Measurements from ENCODE around the gene AMDHD1. TPM values are rescaled to one million over a fixed set of nuclear protein-coding genes. Genes with fewer than 3 reads are reported as not detected.

AMDHD1 gene
- total and polyA plus RNA-seq, 2 donors (not counting 1 experiment from before 2014, with no cell fraction given), result 0.08 to 0.33 TPM

DNA sequence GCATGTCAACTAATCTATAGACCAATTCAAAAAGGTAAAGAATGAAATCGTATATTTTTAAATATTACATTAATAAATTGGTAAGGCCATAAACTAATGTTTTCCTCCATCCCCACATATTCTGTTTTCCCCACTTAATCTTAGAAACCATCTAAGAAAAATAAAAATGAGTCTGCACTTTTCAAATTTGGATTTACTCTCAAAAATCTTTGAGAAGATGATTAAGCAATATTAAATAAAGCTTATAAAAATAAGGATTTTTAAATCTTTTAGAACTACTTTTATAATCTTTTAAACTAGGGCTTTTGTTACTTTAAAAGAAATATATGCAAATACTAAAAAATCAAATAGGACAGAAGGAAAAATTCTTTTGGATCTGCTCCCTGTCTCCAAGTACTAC lies 63.6 kb downstream of the AMDHD1 start:
- H3K27ac ChIP-seq (ENCODE audit: insufficient read depth, low read length), result no peak overlapping the region
- H3K4me1 ChIP-seq (ENCODE audit: control insufficient read depth, extremely low read depth, insufficient read depth, low read length), result no peaks in the 10 kb centered on the region
- TF ChIP-seq, protein P1, sequence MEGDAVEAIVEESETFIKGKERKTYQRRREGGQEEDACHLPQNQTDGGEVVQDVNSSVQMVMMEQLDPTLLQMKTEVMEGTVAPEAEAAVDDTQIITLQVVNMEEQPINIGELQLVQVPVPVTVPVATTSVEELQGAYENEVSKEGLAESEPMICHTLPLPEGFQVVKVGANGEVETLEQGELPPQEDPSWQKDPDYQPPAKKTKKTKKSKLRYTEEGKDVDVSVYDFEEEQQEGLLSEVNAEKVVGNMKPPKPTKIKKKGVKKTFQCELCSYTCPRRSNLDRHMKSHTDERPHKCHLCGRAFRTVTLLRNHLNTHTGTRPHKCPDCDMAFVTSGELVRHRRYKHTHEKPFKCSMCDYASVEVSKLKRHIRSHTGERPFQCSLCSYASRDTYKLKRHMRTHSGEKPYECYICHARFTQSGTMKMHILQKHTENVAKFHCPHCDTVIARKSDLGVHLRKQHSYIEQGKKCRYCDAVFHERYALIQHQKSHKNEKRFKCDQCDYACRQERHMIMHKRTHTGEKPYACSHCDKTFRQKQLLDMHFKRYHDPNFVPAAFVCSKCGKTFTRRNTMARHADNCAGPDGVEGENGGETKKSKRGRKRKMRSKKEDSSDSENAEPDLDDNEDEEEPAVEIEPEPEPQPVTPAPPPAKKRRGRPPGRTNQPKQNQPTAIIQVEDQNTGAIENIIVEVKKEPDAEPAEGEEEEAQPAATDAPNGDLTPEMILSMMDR (conservative IDR thresholded peaks at IDR 0.05 in 1 of 2, IDR thresholded peaks at IDR 0.05 in 1 of 2; ENCODE audit: low read depth in 1 of 2, low read length in 2 of 2), result no peak
- TF ChIP-seq EZH2 (IDR thresholded peaks at IDR 0.05; ENCODE audit: low read length, missing control alignments), result no peak
- no peaks in the 10 kb centered on the region for H3K79me2 ChIP-seq (ENCODE audit: control insufficient read depth, insufficient read depth, low read length)
- no peak overlapping the region for H2AFZ ChIP-seq (ENCODE audit: low read length)
- H3K27me3 ChIP-seq (ENCODE audit: control insufficient read depth, insufficient read depth, low read length), result no peaks in the 10 kb centered on the region
- no peaks in the 10 kb centered on the region for H3K36me3 ChIP-seq (ENCODE audit: control insufficient read depth, insufficient read depth, low read length)
- no peaks in the 10 kb centered on the region for H4K20me1 ChIP-seq (ENCODE audit: control insufficient read depth, extremely low read depth, insufficient read depth, low read length)
- DNase-seq (ENCODE audit: low read depth in 2 of 2), result no peak
- H3K4me2 ChIP-seq (ENCODE audit: extremely low read depth, insufficient read depth, low read length), result no peak overlapping the region
- H3K9me3 ChIP-seq (ENCODE audit: control insufficient read depth, insufficient read depth, low read depth, low read length), result no peaks in the 10 kb centered on the region
- no peak overlapping the region for H3K4me3 ChIP-seq (replicated peaks in 1 of 4; ENCODE audit: control extremely low read depth in 1 of 4, insufficient read depth in 1 of 4, low read depth in 3 of 4, low read length in 4 of 4)
- H3K9ac ChIP-seq (ENCODE audit: insufficient read depth, low read length), result no peak overlapping the region

DNA sequence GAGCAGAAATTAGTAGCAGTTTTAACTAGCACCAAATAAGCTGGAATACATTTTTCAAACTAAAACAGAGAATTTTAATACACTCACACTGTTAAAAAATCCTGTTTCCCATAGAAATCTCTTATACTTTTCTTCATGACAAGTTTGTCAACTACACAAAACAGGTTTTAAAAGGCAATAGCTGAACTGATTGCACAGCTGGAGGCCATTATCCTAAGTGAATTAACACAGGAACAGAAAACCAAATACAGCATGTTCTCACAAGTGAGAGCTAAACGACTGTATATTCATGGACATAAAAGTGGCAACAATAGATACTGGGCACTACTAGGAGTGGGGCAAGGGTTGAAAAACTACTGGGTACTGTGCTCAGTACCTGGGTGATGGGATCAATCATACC lies 64.6 kb downstream of the AMDHD1 start:
- no peak overlapping the region for H3K4me3 ChIP-seq (replicated peaks in 1 of 4; ENCODE audit: control extremely low read depth in 1 of 4, insufficient read depth in 1 of 4, low read depth in 3 of 4, low read length in 4 of 4)
- H3K9ac ChIP-seq (ENCODE audit: insufficient read depth, low read length), result no peak overlapping the region
- H3K4me1 ChIP-seq (ENCODE audit: control insufficient read depth, extremely low read depth, insufficient read depth, low read length), result no peaks in the 10 kb centered on the region
- H2AFZ ChIP-seq (ENCODE audit: low read length), result no peak overlapping the region
- no peaks in the 10 kb centered on the region for H3K9me3 ChIP-seq (ENCODE audit: control insufficient read depth, insufficient read depth, low read depth, low read length)
- H3K27me3 ChIP-seq (ENCODE audit: control insufficient read depth, insufficient read depth, low read length), result no peaks in the 10 kb centered on the region
- H4K20me1 ChIP-seq (ENCODE audit: control insufficient read depth, extremely low read depth, insufficient read depth, low read length), result no peaks in the 10 kb centered on the region
- no peaks in the 10 kb centered on the region for H3K36me3 ChIP-seq (ENCODE audit: control insufficient read depth, insufficient read depth, low read length)
- no peak overlapping the region for H3K27ac ChIP-seq (ENCODE audit: insufficient read depth, low read length)
- TF ChIP-seq, protein P1 (conservative IDR thresholded peaks at IDR 0.05 in 1 of 2, IDR thresholded peaks at IDR 0.05 in 1 of 2; ENCODE audit: low read depth in 1 of 2, low read length in 2 of 2), result no peak
- no peak for TF ChIP-seq EZH2 (IDR thresholded peaks at IDR 0.05; ENCODE audit: low read length, missing control alignments)
- no peaks in the 10 kb centered on the region for H3K79me2 ChIP-seq (ENCODE audit: control insufficient read depth, insufficient read depth, low read length)
- no peak for DNase-seq (ENCODE audit: low read depth in 2 of 2)
- no peak overlapping the region for H3K4me2 ChIP-seq (ENCODE audit: extremely low read depth, insufficient read depth, low read length)

DNA sequence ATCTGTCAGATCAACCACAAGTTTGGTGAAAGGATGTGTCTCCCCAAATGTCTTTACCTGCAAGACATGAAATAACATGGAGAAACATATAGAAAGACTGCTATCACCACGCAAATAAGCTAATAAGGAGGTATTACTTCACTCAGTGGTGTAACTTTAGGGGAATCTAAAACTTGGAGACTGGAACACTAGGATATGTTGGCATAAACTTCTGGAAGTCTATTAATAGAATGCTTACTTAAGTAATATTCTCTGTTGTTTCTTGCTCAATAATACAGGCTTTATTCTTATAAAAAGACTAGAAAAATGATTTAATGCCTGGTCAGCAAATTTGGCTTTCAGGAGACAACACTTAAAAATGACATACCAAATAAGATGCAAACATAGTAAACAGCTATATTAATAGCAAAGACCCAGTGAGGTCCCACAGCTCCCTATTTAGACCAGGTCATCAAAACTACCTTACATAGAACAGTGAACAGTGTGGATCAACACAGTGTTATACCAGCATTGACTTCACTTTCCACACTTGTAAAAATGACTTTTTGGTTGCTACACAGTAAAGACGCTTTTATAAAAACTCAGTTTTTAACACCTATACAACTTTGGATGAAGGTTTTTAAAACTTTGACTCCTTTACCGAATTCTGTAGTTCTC lies 71.9 kb downstream of the AMDHD1 start:
- H3K4me2 ChIP-seq (ENCODE audit: extremely low read depth, insufficient read depth, low read length), result no peak overlapping the region
- H4K20me1 ChIP-seq (ENCODE audit: control insufficient read depth, extremely low read depth, insufficient read depth, low read length), result no peaks in the 10 kb centered on the region
- H3K27ac ChIP-seq (ENCODE audit: insufficient read depth, low read length), result no peak overlapping the region
- H3K27me3 ChIP-seq (ENCODE audit: control insufficient read depth, insufficient read depth, low read length), result no peaks in the 10 kb centered on the region
- peak in 1 of 2 donors; percentile 49 for DNase-seq (ENCODE audit: low read depth in 2 of 2)
- H3K4me3 ChIP-seq (replicated peaks in 1 of 4; ENCODE audit: control extremely low read depth in 1 of 4, insufficient read depth in 1 of 4, low read depth in 3 of 4, low read length in 4 of 4), result no peak overlapping the region
- no peak overlapping the region for H3K9ac ChIP-seq (ENCODE audit: insufficient read depth, low read length)
- no peak for TF ChIP-seq EZH2 (IDR thresholded peaks at IDR 0.05; ENCODE audit: low read length, missing control alignments)
- TF ChIP-seq, protein P1 (conservative IDR thresholded peaks at IDR 0.05 in 1 of 2, IDR thresholded peaks at IDR 0.05 in 1 of 2; ENCODE audit: low read depth in 1 of 2, low read length in 2 of 2), result no peak
- H2AFZ ChIP-seq (ENCODE audit: low read length), result no peak overlapping the region
- H3K4me1 ChIP-seq (ENCODE audit: control insufficient read depth, extremely low read depth, insufficient read depth, low read length), result no peaks in the 10 kb centered on the region
- H3K9me3 ChIP-seq (ENCODE audit: control insufficient read depth, insufficient read depth, low read depth, low read length), result no peaks in the 10 kb centered on the region
- H3K79me2 ChIP-seq (ENCODE audit: control insufficient read depth, insufficient read depth, low read length), result no peaks in the 10 kb centered on the region
- H3K36me3 ChIP-seq (ENCODE audit: control insufficient read depth, insufficient read depth, low read length), result peaks cover 2% of the 10 kb centered on the region

All from fibroblast of lung (primary cell).